NCI-H146 (cell line): ENCODE data around the gene KRTAP4-7.
"Not testable (repeated sequence)": the region's sequence is repeated elsewhere in the genome, so short reads cannot be mapped to it uniquely, and the experiment has no call there.

Source experiments
- DNase-seq: peaks from one replicate; lab custom pipeline; 2025; lab: John Stamatoyannopoulos, UW

KRTAP4-7 gene

DNA sequence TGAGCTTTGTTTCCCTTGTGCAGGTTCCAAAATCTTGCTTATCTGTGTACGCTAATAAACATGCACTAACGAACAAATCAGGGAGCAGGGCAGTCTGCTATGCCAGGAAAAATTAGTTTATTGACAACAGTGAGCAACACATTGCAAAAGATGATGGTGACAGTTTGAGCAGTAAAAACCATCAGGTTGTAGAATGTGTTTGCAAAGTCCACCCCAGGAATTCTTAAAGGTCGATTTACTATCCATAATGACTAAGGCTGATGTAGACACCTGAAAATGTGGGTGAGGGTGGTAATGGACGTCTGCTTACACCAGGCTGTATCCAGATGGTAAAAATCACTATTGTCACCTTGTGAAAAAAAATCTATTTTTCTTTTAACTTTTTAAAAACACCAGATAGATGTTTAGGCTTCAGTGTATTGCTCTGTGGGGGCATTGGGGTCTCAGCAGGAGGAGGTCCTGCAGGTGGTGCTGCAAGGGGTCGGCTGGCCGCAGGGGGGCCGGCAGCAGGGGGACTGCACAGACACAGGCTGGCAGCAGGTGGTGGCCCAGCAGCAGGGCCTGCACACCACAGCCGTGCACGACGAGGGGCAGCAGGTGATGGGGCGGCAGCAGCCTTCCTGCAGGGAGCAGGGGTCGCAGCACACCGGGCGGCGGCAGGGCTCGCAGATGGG is 18.8 kb upstream of the KRTAP4-7 start:
- DNase-seq = not testable (repeated sequence)

DNA sequence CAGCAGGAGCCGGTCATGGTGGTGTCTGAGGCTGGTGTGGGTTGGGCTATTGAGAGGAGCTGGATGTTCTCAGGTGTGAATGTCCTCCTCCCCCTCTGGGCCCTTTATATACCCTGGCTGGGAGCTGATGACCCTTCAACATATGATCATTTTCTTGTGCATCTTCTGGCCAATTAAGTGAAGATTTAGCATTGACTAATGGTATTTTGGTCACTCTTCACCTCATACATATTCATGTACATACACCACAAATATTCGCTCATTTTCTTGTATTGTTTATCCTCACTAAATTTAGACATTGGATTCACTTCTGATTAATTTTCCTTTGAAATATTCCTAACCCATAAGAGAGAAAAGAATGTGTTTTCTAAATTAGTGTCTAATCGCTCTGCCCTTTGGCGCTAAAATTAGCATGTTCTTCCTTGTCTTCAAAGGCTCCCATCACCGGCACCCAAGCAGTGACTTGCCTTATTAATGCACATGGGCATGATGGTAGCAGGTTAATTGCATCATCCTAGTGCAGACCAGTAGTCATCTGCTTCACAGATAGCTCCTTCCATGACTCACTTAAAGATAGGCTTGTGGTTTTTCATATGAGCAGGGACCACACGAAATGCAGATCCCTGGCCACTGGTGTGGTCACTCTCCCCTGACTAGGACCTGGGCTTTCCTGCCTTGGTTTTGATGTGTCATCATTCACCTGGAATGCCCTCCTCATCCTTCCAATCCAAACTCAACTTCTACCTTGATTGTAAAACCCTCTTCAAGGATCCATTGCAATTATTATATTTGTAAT is 17.9 kb upstream of the KRTAP4-7 start, which contains the start of gene KRTAP2-4:
KRTAP2-4 (minus strand) TSS at position 51 of the 796 bp plus-strand sequence; CDS start at position 17, 34 bp downstream.
- DNase-seq = peak; percentile 41

DNA sequence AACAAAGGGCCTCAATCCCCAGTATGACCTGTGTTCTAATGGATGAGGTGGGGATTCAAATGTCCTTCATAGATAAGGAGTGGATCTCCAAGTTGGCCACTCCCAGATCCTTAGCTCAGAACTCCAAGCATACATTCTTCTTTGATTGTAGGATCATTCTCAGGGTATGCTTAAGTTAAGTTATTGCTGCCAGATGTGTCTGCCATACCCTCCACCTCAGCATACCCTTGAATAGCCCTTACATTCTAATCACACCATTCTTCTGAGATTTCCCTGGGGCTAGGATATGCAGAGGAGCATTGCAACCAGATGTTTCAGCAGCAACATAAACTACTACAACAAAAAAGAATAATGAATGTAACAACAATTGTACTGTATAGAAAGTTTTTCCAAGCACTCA is 16.7 kb upstream of the KRTAP4-7 start:
- DNase-seq = no peak

DNA sequence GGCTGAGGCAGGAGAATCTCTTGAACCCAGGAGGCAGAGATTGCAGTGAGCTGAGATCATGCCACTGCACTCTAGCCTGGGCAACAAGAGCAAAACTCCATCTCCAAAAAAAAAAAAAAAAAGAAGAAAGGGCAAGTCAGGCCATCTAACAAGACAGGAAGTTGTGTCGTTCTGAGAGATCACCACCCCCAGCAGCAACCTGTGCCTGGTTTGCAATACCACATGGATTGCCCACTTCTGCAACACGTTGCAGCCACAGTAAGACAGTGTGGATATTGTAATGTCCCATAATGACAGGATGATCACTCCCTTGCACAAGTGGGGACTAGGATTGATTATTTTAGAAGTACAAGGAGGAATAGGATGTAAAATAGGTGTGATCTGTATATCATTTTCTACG is 14.9 kb upstream of the KRTAP4-7 start:
- no peak for DNase-seq

DNA sequence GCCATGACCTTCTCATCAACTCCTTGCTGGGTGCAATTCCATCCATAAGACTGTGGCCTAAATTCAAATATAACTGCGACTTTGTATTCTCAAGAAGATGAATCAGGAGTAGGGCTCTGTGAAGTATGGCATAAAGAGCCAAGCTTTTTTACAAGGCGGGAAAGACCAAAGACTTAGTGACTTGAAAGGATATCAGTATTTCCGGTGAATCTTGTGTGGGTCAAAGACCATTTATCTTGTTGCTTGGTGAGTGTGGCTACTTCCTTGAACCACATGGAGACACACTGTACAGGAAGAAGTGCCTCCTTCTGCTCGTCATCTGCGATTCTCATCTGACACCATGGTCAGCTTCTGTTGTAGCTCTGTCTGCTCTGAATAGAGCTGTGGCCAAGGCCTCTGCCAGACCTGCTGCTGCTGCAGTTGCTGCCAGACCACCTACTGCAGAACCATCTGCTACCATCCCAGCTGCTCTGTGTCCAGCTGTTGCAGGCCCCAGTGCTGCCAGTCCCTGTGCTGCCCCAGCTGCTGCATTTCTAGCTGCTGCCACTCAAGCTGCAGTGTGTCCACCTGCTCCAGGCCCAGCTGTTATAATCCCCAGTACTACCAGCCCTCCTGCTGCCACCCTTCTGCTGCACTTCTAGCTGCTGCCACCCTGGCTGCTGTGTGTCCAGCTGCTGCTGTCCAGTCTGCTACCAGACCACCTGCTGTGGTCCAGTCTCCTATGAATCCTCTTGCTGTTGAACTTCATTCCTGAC is 12.2 kb upstream of the KRTAP4-7 start:
- DNase-seq = peak; percentile 62

DNA sequence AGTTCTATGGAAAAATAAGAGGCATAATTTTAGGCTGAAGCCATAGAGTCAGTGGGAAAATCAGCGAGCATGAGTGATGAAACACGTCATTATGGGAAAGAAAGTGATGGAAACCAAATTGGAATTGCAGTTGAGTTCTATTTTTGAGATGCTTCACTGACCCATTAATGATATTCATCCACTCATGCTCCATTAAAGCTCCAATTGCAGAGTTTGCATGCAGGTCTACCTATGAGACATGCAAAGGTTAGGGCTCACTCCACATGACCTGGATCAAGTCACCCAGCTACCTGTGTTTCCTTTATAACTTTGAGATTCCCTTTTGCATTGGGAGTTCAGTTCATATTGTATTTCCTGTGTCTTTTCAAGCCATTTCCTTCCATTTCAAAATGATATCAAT is 10.3 kb upstream of the KRTAP4-7 start:
- DNase-seq = no peak

DNA sequence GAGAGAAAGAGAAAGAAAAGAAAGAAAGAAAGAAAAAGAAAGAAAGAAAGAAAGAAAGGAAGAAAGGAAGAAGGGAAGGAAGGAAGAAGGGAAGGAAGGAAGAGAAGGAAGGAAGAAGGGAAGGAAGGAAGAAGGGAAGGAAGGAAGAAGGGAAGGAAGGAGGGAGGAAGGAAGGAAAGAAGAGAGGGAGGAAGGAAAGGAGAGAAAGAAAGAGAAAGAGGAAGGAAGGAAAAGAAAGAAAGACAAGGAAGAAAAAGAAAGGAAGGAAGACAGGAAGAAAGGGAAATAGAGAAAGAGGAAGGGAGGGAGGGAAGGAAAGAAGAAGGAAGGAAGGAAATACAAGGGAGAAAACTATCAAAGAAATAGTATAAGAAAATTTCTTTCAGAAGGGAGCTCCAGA is 7.2 kb upstream of the KRTAP4-7 start:
- DNase-seq = no peak

DNA sequence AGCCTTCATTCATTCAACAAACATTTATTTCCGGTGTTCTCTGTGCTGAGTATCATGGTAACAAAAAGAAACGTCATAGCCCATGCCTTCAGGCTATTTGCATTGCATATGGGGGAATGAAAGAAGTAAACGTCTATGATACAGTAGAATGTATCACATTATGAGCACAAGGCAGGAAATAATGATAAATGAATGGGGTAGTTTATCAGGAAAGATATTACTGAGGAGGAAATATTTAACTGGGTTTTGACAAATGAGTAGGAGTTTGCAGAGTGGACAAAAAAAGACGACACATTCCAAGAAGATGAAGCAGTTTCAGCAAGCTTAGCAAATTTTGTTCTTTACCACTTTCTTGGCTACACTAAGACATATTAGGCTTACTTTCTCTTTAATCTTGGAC is 1.3 kb upstream of the KRTAP4-7 start:
- DNase-seq = no peak

DNA sequence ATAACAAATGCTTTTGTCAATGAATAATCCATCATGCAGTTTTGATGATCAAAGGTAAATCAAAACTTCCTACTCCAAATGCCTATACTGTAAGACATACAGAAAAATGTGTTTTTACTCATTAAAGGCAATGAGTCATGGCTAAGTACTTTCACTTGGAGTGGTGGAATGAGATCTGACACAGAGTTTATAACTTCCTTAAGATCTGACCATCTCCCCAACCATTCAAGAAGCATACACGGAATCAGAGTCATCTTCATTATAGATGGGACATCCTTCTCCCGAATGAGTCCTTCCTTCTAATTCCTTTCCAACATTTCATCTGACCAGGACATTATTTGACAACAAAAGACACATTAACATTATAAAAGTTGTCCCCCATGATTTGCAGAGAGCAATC is 523 bp upstream of the KRTAP4-7 start:
- DNase-seq = not testable (repeated sequence)

DNA sequence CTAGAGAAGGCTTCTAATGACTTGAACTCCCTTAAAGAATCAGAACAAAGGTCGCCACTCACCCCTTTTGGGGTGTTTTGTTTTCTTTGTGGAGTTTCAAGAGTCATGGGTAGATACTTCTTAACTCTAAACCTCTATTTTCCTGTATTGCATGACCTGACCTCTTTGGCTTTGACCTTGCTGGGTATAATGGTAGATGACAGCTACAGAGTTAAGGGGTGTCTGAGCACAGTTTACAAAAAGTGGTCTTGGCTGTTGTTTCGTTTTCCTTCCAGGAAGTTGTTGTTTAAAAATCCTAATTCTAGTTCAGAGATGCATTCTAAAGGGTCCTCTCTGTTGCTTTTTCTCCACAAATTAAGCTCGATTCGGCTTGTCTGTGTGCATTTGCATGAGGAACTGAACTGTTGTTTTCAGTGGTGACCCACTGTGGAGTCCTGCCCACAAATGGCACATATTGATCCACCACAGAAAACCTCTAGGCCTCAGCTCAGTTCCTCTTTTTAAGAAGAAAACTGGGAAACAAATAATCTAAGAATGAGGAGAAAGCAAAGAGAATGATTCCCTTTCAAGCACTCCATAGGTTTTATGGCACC is 4.9 kb downstream of the KRTAP4-7 start:
- DNase-seq = not testable (repeated sequence)

DNA sequence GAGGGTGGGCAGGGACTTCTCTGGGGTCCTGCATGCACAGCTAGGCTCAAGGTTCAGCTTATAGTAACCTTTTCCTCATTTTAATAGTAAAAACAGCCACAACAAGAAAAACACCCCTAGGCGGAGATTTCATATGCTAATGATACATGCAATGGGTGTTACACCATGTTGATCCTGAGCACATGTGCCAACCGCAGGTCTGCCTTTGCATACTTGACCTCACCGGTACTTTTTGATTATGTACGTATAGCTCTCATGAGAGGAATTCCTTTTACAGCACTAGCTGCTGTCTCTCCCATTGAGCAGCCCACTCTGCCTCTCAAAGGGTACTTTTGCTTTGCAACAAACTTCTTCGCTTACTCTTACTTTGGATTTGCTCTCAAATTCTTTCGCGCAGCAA is 12.1 kb downstream of the KRTAP4-7 start:
- no peak for DNase-seq

DNA sequence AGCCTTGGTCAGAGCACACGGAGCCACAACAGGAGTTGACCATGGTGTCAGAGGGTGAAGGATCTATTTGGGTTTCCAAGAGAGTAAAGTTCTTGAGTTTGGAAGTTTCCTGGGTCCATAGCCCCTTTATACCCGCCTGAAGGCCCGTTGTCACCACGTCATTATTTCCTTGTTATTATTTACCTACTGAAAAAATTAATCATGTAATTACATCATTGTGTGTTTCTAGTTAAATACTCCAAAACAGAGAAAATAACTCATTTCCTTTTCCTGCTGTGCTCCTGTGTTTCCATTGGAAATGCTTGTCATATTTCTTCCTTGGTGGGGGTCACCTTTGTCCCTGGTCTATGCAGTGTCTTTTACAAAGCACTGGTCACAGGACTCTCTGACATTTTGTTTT is 14.1 kb downstream of the KRTAP4-7 start, which contains the start of gene KRTAP4-8:
KRTAP4-8 (minus strand) TSS at position 101 of the 400 bp plus-strand sequence; CDS start at position 43, 58 bp downstream.
- DNase-seq = no peak

DNA sequence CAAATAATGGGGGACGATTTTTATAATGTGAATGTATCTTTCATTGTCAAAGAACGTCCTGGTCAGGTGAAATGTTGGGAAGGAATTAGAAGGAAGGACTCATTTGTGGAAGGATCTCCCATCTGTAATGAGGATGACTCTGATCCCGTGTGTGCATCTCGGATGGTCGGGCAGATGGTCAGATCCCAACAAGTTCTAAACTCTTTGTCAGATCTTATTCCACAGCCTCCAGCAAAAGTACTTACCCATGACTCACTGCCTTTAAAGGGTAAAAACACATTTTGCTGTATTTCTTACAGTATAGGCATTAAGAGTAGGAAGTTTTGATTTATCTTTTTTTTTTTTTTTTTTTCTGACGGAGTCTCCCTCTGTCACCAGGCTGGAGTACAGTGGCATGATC is 14.5 kb downstream of the KRTAP4-7 start:
- DNase-seq = no peak

DNA sequence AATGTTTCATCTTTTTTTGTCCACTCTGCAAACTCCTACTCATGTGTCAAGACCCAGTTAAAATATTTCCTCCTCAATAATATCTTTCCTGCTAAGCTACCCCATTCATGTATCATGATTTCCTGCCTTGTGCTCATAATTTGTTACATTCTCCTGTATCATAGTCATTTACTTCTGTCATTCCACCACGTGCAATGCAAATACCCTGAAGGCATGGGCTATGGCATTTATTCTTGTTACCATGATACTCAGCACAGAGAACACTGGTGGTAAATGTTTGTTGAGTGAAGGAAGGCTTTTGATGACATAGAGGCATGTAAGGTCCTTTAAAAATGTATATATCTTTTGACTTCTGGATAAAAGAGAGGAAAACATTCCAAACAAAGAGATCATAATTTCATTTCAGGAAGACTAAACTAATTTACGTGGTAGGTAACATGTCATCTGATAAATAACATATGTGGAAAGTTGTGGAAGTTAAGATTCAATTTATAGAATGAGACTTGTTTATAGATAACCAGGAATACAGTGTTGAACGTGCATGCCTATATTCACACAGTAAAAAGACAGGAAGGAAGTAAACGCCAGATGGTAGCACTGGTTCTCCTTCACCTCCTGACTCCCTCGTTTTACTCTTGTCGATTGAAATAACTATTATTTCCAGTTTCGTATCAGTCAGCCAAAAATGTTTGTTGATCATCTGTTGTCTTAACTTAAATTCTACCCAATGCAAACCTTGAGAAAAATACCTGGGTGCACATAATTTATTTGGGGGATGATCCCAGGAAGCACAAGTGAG is 15.9 kb downstream of the KRTAP4-7 start:
- DNase-seq = not testable (repeated sequence)

DNA sequence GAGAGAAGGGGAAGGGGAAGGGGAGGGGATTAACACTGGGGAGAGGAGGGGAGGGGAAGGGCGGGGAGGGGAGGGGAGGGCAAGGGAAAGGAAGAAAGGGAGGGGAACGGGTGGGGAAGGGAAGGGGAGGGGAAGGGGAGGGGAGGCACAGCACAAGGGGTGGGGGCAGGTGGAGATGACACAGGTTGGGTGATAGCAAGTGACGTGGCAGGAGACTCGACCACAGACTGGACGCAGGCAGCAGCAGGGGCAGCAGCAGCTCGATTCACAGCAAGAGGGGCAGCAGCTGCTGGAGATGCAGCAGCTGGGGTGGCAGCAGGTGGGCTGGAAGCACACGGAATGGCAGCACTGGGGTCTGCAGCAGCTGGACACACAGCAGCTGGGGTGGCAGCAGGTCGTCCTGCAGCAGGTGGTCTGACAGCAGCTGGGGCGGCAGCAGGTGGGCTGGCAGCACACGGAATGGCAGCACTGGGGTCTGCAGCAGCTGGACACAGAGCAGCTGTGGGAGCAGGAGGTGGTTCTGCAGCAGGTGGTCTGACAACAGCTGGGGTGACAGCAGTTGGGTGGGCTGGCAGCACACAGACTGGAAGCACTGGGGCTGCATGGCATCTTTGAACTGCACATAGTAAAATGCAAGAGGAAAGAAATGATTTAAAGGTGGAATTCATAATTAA is 17.8 kb downstream of the KRTAP4-7 start, which contains the start of gene KRTAP4-16:
KRTAP4-16 (minus strand) TSS at position 624 of the 674 bp plus-strand sequence; CDS start at position 624, 0 bp downstream.
- DNase-seq = no peak

DNA sequence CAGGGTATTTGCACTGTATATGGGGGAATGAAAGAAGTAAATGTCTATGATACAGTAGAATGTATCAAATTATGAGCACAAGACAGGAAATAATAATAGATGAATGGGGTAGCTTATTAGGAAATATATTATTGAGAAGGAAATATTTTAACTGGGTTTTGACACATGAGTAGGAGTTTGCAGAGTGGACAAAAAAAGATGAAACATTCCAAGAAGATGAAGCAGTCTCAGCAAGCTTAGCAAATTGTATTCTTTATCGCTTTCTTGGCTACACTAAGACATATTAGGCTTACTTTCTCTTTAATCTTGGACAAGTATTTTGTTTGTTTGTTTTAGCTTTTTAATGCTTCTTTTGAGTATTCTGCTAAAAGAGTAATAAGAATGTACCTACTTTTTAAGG is 19.9 kb downstream of the KRTAP4-7 start:
- no peak for DNase-seq

DNA sequence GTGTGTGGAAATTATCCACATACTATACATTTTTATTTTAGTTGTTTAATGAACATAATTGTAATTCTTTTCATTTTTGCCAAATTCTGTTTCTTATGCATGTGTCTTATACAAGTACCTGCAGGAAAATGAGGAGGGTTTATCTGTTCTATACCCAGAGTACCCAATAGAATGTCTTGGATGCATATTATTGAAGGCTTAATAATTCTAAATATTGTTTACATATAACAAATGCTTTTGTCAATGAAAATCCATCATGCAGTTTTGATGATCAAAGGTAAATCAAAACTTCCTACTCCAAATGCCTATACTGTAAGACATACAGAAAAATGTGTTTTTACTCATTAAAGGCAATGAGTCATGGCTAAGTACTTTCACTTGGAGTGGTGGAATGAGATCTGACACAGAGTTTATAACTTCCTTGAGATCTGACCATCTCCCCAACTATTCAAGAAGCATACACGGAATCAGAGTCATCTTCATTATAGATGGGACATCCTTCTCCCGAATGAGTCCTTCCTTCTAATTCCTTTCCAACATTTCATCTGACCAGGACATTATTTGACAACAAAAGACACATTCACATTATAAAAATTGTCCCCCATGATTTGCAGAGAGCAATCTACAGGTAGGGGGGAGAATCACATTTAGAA is 20.6 kb downstream of the KRTAP4-7 start:
- not testable (repeated sequence) for DNase-seq

DNA sequence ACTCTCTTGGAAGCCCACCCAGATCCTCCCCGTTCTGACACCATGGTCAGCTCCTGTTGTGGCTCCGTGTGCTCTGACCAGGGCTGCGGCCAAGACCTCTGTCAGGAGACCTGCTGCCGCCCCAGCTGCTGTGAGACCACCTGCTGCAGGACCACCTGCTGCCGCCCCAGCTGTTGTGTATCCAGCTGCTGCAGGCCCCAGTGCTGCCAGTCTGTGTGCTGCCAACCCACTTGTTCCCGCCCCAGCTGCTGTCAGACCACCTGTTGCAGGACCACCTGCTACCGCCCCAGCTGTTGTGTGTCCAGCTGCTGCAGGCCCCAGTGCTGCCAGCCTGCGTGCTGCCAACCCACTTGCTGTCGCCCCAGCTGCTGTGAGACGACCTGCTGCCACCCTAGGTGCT is 21.4 kb downstream of the KRTAP4-7 start, which contains the start of gene KRTAP4-9:
KRTAP4-9 (plus strand) TSS at position 43 of the 400 bp plus-strand sequence; CDS start at position 43, 0 bp downstream.
- DNase-seq = peak; percentile 23

DNA sequence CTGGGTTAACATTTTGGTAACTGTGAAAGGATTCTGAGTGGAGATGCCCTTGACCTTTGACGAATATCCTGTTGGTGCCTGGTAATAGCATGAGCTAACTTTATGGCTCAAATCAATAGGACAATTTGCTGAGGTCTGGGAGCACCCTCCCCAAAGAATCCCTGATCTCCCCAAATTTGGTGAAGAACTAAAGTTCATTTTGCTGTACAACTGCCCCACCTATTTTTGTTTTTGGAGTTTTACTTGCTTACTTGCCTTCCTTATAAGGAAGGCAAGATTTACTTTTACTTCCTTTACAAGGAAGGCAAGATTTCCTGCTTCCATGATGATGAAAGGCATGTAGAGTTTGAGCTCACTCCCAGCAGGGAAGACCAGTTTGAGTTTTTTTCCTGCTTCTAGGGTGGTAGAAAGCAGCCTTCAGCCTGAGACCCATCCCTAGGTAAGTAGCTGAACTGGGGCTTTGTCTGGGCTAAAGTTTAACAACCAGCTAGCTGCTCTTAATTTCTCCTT is 24.0 kb downstream of the KRTAP4-7 start:
- DNase-seq = no peak
